Choroid plexus epithelial cell (primary cell): Measurements from ENCODE around the gene TADA1.

Source experiments
- DNase-seq: peaks from one replicate; pipeline ENCODE4 v3.0.0-alpha.2; 2010; ENCODE audit warnings: low read depth
- H3K4me3 ChIP-seq: 2 replicates; pipeline ENCODE4 v1.5.1; 2011; ENCODE audit warnings: low read depth, mild to moderate bottlenecking, control low read depth, low read length, moderate library complexity
- CTCF ChIP-seq: conservative IDR thresholded peaks from 2 replicates; pipeline ENCODE4 v1.5.1; 2011; ENCODE audit warnings: low read depth, mild to moderate bottlenecking, control low read depth, inconsistent platforms, low read length, moderate library complexity

TADA1 gene

GRCh38 chr1:166859597-166859996, 16.5 kb downstream of the TADA1 start:
- no peak for TF ChIP-seq CTCF
- no peak for DNase-seq
- H3K4me3 ChIP-seq = no peak overlapping the region

GRCh38 chr1:166858726-166859419, 17.2 kb downstream of the TADA1 start:
- no peak for TF ChIP-seq CTCF
- H3K4me3 ChIP-seq = no peak overlapping the region
- DNase-seq = no peak

GRCh38 chr1:166857995-166858394, 18.1 kb downstream of the TADA1 start:
- DNase-seq = no peak
- H3K4me3 ChIP-seq = no peak overlapping the region
- no peak for TF ChIP-seq CTCF

- no peak for TF ChIP-seq CTCF
- no peak for DNase-seq
- no peak overlapping the region for H3K4me3 ChIP-seq
These were observed 20.5 kb downstream of the TADA1 start for GRCh38 chr1:166855558-166855957.

DNA sequence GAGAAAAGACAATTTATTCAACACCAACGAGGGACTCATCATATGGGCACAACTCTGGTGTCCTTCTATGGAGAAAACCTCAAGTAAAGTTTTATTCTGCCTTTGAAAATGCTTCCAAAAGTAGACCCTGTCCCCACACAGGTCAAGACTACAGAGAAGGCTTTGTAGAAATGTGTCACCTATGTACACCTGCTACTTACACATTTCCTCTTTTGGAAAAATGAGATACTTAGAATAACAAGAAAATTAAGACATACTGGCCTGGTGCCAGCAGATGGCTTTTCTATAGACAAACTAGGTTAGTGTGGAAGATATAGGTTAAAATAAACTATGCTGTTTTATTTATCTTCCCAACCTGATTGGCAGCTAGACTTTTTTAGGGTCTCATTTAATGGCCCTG, 23.1 kb downstream of the TADA1 start:
- DNase-seq = no peak
- no peak overlapping the region for H3K4me3 ChIP-seq
- no peak for TF ChIP-seq CTCF

DNA sequence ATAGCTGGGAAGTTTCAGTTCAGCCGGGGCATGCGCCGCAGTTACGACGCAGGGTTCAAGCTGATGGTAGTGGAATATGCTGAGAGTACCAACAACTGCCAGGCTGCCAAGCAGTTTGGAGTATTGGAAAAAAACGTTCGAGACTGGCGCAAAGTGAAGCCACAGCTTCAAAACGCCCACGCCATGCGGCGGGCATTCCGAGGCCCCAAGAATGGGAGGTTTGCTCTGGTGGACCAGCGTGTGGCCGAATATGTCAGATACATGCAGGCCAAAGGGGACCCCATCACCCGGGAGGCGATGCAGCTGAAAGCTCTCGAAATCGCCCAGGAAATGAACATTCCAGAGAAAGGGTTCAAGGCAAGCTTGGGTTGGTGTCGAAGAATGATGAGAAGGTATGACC, 26.9 kb downstream of the TADA1 start:
- no peak for TF ChIP-seq CTCF
- DNase-seq = no peak
- no peak overlapping the region for H3K4me3 ChIP-seq

DNA sequence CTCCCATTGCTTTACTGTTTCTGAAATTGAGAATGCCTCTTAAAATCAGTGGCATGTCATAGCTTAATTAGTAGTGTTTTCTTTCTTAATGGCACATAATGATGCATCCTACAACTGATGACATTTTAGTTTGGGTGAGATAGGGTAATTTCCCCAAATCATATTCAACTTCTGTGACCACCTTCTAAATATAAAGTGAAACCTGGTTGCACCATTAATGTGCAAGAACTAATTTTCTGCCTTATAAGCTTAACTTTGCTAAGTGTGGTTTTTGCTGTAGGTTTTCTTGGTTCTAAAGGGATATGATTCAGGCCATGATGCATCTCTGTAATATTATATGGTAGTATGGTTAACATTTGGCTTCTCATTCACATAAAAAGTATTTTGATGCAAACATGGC, 27.9 kb downstream of the TADA1 start:
- DNase-seq = no peak
- TF ChIP-seq CTCF = no peak
- no peak overlapping the region for H3K4me3 ChIP-seq
